ENCODE measurements around the gene ENTPD7.

Gene ENTPD7

DNA sequence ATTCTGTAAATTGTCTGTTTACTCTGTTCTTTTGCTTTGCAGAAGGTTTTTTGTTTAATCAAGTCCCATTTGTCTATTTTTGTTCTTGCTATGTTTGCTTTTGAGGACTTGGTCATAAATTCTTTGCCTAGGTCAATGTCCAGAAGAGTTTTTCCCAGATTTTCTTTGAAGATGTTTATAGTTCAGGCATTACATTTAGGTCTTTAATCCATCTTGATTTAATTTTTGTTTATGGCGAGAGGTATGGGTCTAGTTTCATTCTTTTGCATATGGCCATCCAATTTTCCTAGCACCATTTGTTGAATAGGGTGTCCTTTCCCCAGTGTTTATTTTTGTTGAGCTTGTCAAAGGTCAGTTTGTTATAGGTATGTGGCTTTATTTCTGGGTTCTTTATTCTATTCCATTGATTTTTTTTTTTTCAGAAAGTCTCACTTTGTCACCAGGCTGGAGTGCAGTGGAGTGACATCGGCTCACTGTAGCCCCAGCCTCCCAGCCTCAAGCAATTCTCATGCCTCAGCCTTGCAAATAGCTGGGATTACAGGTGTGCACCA lies 11.6 kb upstream of the ENTPD7 start:
- DNase-seq (ENCODE audit: low spot score) = no peak

DNA sequence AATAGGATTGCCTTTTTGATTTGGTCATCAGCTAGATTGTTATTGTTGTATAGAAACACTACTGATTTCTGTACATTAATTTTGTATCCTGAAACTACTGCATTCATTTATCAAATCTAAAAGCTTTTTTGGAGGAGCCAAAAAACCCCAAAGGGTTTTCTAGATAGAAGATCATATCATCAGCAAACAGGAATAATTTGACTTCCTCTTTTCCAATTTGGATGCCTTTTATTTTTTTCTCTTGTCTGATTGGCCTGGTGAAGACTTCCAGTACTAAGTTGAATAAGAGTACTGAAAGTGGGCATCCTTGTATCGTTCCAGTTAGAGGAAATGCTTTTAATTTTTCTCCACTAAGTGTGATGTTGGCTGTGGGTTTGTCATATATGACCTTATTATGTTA lies 10.6 kb upstream of the ENTPD7 start:
- no peak for DNase-seq (ENCODE audit: low spot score)

DNA sequence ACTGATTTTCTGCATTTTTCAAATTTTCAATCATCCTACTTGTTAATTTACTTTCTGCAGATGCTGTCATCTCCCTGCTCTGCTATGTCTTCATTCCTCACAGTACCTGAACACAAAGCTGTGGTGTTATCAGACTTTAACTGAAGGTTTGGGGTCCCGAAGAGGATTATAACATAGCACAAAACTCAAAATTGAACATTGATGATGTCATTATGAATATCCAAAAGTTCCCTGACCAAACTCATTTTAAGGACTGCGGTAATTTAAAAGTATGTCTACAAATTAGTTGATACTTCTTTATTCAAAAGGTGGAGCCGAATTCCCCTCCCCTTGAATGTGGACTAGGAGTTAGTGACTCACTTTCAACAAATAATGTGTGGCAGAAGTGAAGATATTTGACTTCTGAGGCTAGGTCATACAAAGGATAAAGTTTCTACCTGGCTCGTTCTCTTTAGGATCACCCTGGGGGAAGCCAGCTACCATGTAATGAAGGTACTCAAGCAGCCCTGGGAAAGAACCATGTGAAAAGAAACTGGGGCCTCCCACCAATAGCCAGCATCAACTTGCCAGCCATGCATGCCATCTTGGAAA lies 6.4 kb upstream of the ENTPD7 start:
- DNase-seq (ENCODE audit: low spot score) = no peak

DNA sequence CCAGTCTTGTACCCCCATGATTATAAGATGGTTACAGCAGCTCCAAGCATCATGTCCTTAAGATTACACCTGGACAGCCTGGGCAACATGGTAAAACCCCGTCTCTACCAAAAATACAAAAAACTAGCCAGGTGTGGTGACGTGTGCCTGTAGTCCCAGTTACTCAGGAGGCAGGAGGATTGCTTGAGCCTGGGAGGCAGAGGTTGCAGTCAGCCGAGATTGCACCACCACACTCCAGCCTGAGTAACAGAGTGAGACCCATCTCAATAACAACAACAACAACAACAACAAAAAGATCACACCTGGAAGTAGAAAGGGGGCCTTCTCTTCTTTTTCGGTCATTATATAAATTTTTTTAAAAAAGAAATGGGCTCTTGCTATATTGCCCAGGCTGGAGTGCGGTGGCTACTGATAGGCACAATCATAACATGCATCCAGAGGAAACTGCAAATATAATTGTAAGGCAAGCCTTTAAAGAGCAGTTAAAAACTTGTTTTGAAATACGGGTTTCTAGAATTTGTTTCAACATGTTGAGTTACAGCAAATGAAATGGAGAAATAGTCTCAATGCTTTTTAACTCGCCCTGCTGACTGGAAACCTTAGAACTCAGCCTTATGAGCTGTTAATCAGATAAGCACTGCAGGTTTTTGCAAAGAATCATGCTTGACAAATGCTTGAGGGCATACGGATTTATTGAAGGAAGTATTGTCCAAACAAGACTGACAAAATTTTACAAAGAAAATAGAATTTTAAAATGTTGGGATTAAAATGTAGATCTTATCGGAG lies 4.7 kb upstream of the ENTPD7 start:
- DNase-seq (ENCODE audit: low spot score) = no peak

DNA sequence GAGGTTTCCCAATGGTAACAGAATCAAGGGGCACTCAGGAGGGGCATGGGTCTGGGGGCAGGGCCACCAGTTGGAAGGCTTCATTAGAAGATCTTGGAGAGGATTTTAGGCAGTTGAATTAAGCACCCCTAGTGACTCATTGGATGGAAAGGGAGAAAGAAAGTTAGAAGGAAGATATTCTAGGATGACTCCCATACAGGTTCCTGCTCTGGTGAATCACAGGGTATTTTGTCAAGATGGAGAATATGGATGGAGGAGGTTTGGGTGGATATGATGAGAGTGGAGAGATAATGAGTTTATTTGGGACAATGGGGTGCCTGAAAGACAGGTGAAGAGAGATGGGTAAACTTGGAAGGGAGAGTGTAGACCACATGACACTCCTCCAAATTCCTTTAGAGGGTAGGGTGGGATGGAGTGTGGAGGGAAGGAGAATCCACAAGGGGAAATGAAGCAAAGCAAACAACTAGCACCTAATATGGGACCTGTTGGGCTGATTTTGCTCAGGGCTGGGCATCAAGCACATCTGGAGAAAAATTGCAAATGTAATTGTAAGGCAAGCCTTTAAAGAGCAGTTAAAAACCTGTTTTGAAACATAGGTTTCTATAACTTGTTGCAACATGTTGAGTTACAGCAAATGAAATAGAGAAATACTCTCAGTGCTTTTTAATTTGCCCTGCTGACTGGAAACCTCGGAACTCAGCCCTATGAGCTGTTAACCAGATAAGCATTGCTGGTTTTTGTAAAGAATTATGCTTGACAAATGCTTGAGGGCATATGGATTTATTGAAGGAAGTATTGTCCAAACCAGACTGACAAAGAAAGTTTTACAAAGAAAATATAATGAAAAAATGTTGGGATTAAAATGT lies 2.9 kb upstream of the ENTPD7 start:
- DNase-seq (ENCODE audit: low spot score) = no peak

DNA sequence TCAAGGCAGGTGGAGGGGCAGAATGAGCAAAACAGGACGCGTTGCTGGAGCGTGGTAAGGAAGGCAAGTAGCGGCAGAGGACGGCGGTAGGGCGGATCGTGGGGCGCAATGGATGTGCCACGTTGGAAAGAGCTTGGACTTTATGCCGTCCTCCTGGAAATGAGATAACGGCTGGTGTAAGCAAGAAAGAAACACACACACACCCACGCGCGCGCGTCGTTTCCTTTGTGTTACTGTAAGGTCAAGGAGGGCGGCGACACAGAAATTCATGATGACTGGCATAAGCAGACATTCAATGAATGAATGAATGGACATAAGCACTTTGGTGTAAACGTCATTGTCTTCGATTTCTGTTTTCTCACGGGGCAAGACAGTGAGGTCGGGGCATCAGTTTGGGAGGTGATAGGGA lies 683 bp upstream of the ENTPD7 start:
- peak; percentile 13 for DNase-seq (ENCODE audit: low spot score)

DNA sequence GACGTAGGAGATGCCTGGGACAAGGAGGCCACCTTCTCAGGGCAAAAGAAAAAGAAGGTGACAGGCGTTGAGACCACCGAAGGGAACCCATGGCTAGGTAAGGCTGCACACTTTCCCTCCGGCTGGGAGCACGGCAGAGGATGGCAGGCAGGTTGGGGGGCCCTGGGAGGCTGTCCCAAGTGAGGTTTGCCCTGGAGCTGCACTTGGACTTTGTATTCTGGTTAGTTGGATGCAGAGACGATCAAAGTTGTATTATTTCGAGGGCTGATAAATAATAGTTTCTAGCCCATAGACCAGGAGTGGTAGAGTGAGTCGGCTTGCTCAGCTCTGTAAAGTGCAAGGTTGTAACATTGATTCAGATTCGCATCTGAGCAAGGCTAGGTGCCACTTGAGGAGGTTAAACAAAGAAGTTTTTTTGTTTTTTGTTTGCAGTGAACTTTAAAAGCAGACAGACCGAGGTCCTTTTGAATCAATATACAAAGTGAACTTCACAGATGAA lies 608 bp downstream of the ENTPD7 start:
- DNase-seq (ENCODE audit: low spot score) = no peak

DNA sequence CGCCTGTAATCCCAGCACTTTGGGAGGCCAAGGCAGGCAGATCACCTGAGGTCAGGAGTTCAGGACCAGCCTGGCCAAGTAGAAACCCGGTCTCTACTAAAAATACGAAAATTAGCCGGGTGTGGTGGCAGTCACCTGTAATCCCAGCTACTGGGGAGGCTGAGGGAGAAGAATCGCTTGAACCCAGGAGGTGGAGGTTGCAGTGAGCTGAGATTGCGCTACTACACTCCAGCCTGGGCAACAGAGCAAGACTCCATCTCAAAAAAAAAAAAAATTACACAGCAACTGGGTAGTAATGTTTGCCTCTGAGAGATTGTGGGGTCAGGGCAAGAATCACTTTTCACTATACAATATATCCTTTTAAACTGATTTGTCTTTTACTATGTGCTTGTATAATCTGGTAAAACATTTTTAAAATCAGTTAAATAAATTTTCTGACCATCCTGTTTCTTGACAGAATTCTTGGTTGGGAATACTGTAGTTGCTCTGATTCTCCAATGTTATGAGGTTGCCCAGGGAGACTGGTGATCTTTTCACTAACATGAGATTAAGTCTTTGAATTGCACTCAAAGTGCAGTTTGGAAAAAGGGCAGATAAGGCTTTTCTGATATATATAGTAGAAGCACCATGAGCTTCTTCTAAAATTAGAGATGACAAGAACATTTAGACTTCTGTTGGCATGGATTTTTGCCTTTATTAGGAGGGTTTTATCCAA lies 1.5 kb downstream of the ENTPD7 start:
- DNase-seq (ENCODE audit: low spot score) = no peak

DNA sequence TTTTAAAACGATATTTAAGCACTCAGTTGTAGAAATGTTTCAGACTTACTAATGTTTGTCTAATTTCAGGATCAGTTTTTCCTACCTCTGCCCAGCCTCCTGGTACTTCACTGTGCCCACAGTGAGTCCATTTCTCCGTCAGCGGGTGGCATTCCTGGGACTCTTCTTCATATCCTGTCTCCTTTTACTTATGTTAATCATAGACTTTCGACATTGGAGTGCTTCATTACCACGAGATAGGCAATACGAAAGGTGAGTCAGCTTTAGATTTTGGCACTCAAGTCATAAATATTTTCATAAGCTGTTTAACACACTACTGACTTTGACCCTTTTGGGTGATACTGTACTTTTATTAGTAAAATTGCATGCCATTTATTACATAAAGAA lies 2.1 kb downstream of the ENTPD7 start:
- no peak for DNase-seq (ENCODE audit: low spot score)

DNA sequence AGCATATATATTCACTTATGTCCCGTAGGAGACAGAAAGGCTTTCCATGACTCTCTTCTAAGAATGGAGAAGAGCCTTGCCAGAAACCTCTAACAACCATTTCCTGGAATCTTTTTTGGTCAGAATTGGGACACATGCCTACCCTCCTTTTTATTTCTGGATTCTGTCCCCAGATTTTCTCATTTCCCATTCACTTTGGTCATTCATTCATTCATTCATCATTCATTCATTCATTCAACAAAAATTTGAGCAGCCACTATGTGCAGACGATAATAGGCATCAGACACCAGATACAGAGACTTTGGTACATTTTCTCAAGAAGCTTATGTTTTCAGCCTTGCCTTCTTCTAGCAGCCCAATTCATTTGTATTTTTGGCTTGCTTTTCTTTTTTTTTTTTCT lies 6.0 kb downstream of the ENTPD7 start:
- DNase-seq (ENCODE audit: low spot score) = no peak

DNA sequence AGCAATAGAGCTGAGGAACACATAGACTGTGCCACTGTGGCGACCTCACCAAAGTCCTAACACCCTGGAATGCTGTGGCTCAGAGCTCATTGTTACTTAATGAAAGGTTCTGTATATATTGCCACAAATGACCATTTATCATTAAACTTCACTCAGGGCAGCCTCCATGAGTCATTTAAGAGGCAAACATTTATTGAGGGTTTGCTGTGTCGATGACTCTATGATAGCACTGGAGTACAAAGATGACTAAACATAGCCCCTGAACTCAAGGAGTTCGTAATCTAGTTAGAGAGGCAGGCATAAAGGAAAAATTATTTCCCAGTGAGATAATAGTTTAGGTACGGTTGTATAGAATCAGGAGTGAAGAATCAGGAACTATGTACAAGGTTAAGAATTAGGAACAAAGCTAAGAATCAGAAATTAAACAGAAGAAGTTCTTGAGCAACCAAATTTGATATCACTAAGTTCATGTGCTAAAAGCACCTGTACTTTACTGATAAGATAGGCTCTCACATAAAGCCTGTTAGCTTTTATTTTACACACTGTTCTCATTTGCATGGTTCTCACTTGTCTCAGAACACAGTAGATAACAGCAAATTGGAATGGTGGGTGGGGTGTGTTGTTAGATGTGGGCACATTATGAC lies 7.9 kb downstream of the ENTPD7 start:
- no peak for DNase-seq (ENCODE audit: low spot score)

DNA sequence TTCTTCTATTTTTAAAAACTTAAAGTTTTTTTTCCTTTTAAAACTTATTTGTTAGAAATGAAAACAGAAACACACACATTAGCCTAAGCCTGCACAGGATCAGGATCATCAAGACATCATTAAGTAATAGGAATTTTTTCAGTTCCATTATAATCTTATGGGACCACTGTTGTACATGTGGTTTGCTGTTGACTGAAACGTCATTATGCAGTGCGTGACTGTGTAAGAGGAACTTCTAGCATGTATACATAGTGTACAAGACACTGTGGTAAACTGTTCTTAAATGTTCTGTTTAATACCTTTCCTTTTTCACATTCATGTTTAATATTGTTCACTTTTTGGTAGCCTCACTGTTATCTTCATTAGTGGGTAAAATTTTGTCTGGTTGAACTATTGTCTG lies 12.1 kb downstream of the ENTPD7 start:
- DNase-seq (ENCODE audit: low spot score) = no peak

DNA sequence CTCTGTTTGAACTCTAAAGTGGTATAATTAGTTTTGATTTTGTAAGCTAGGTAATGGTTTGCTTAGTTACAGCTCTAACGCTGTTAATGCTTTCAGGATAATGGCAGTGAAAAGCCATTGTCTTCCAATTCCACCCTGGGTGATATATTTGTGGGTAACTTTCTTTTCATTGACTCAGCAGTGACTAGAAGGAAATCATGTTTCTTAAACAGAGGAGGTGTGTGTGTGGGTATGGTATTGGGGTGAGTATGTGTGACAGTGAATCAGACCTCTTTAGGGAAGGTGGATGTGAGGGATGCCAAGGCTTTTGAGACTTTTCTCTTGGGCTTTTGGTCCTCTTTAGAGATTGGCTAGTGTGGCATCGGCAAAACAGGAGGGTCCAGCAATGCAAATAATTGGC lies 13.6 kb downstream of the ENTPD7 start:
- DNase-seq (ENCODE audit: low spot score) = no peak

DNA sequence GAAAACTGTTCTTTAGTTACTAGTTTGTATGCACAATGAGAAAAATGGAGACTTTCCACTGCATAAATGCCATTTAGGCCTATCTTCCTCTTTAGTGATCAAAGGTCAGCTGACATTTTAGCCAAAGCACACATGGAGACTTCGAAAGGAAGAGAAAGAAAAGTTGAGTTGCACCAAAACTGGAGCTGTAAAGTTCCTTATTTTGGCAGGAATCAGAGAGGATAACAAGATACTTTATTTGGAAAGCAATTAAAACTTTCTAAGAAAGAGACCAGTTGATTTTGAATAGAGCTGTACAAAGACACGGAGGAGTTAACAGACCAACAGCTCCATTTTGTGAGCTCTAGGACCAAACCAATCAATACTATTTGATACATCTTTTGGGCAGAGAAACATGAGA lies 14.2 kb downstream of the ENTPD7 start:
- no peak for DNase-seq (ENCODE audit: low spot score)

DNA sequence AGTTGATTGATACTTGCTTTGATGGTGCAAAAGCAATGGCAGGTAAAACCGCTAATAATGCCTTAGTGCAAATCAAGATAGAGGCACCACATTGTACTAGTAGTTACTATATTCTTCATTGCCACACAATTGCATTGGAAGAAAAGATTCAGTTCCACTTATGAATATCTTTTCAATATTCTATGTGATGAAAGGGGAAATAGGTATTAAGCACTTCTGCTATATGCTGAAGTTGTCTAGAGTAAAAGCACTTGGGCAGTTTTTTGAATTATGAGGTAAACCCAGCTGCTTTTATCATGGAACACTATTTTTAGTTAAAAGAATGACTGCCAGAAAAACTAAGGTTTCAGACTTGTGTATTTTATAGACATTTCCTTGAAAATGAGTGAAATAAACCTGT lies 15.5 kb downstream of the ENTPD7 start:
- no peak for DNase-seq (ENCODE audit: low spot score)

DNA sequence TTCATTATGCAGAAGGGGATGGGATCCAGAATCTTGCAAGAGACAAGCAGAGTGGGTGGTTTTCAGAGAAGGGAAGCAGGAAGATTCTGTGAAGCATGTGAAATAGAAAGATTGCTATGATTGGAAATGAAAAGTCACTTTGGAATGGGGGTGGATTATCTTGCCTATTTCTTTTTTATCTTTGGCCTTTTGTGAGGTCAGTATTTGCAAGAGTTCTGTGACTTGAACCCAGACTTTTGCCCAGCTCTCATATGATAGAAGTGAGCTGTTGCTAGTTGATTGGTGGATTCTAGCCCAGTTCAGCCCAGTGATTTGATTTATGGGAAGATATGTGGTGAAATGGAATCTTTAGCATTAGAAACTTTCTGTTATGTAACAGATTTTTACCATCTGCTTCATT lies 17.1 kb downstream of the ENTPD7 start:
- no peak for DNase-seq (ENCODE audit: low spot score)

DNA sequence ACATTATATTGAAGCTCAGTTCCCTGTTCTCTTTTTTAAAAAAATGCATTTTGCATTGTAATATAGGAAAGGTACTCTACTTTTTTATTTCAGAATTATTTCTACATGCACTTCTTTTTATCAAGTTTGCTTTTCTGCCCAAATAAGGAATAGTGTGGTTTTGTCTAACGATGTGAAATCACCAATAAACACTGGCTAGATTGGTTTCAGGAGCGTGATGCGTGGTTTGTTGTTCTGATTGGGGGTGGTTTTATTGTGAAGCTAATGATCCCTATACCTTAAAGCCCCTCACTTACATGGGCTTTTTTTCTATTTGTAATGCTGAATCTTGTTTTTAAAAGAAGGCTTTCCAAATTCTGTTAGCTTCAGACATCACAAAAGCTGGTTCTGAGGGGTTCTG lies 17.6 kb downstream of the ENTPD7 start:
- no peak for DNase-seq (ENCODE audit: low spot score)

DNA sequence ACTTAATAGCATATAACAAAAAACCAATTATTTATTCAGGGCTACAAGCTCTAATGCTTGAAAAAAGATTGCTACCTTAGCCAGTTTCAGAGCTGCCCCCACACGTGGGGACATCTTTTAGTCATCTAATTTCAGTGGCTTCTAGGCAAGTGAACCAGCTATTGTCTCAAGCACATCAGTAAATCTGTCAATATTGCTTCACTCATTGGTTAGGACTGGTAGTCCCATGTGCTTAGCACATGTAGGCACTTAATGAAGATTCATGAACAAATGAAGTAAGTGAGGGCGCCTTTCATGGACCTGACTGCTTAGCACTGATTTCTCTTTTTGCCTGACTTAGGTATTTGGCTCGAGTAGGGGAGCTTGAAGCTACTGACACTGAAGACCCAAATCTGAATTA lies 19.6 kb downstream of the ENTPD7 start:
- no peak for DNase-seq (ENCODE audit: low spot score)

DNA sequence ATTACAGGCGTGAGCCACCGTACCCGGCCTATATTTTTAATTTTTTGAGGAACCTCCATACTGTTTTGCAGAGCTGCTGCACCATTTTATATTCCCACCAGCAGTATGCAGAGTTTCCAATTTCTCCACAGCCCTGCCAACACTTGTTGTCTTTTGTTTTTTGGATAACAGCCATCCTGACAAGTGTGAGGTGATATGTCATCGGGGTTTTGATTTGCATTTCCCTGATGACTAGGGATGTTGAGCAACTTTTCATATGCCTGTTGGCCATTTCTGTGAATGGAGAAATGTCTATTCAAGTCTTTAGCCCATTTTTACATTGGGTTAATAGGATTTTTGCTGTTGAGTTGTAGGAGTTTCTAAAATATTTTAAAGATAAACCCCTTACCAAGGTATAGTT lies 22.2 kb downstream of the ENTPD7 start:
- no peak for DNase-seq (ENCODE audit: low spot score)

DNA sequence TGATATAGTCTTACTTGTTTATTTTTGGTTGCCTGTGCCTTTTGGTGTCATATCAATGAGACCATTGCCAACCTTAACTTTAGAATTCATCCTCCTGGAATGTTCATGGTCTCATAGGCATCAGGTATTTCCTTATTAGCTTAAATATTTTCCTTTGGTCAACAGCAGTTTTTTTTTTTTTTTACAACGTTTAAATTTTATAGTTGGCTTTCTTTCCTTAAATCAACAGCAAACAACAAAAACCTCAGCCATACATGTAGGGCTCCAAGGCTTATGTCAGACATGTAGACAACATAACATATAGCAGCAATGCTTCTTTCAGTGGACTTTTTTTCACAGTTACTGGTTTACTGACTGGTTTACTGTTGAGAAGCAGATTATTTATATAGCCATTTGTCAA lies 22.7 kb downstream of the ENTPD7 start:
- no peak for DNase-seq (ENCODE audit: low spot score)

DNA sequence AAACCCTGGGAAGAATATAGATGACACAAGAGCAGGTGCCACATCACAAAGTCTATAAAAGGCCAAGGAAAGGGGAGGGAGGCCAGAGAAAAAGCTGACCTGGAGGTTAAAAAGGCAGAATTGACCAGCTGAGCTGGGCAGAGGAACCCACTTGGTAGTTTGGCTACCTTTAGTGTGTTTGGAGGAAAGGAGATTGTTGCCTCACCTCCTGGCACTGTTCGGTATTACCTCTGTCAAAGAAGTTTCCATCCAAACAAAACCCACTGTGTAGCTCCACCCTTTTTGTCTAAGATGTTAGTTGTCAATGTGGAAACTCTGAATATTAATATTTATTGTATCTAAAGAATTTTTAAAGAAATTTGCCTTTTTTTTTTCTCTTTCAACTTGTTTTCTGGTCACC lies 23.4 kb downstream of the ENTPD7 start:
- no peak for DNase-seq (ENCODE audit: low spot score)

DNA sequence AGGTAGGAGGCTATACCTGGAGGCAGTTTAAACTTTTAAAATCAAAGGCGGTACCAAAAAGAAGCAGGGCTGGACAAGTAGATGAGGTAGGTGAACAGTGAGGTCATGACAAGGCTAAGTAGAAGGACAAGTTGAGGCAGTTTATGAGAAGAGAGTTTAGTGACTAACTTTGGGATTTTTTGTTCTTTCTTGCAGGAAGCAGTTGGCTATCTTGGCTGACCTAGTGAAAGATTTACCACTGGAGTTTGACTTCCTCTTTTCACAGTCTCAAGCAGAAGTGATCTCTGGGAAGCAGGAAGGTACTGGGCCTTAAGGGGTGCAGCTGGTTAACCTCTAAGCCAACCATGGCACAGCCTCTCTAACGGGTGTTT lies 26.3 kb downstream of the ENTPD7 start:
- no peak for DNase-seq (ENCODE audit: low spot score)
